HG03457 (cell line): ENCODE results near the gene SNCB.
"Not testable (repeated sequence)": the region's sequence is repeated elsewhere in the genome, so short reads cannot be mapped to it uniquely, and the experiment has no call there.

Experiments
- ATAC-seq: cut with Tn5 transposase; IDR thresholded peaks from one replicate; pipeline ENCODE4 v1.9.1; 2021; ENCODE audit warnings: moderate number of reproducible peaks; ENCODE audit not compliant: unreplicated experiment

The SNCB gene

GRCh38 chr5:176601901-176602482 lies 28.3 kb downstream of the SNCB start:
- ATAC-seq, result no peak

GRCh38 chr5:176599749-176600430 lies 30.4 kb downstream of the SNCB start:
- not testable (repeated sequence) for ATAC-seq

- ATAC-seq, result no peak
These were observed 32.6 kb downstream of the SNCB start for GRCh38 chr5:176597417-176598389.

- no peak for ATAC-seq
These were observed 33.5 kb downstream of the SNCB start for GRCh38 chr5:176596689-176597416.

- no peak for ATAC-seq
These were observed 34.2 kb downstream of the SNCB start for GRCh38 chr5:176596069-176596644.

- no peak for ATAC-seq
These were observed 34.9 kb downstream of the SNCB start for GRCh38 chr5:176595386-176595943.

- ATAC-seq, result no peak
These were observed 35.8 kb downstream of the SNCB start for GRCh38 chr5:176594554-176594953.

- no peak for ATAC-seq
These were observed 37.0 kb downstream of the SNCB start for GRCh38 chr5:176593273-176593869.

- ATAC-seq, result no peak
These were observed 37.8 kb downstream of the SNCB start for GRCh38 chr5:176592573-176592972.

GRCh38 chr5:176591667-176592066 lies 38.7 kb downstream of the SNCB start:
- not testable (repeated sequence) for ATAC-seq

- no peak for ATAC-seq
These were observed 40.2 kb downstream of the SNCB start for GRCh38 chr5:176590035-176590717.

GRCh38 chr5:176589039-176589769 lies 41.1 kb downstream of the SNCB start:
- ATAC-seq, result no peak

- no peak for ATAC-seq
These were observed 42.0 kb downstream of the SNCB start for GRCh38 chr5:176588297-176588696.

GRCh38 chr5:176587398-176587797 lies 42.9 kb downstream of the SNCB start:
- ATAC-seq, result no peak

GRCh38 chr5:176583076-176583475 lies 47.3 kb downstream of the SNCB start:
- no peak for ATAC-seq

- ATAC-seq, result no peak
These were observed 49.0 kb downstream of the SNCB start for GRCh38 chr5:176581361-176581760.

- ATAC-seq, result no peak
These were observed 51.0 kb downstream of the SNCB start for GRCh38 chr5:176579323-176579722.

- no peak for ATAC-seq
These were observed 51.9 kb downstream of the SNCB start for GRCh38 chr5:176578391-176578808.
